GM18505 (cell line): ENCODE measurements around the gene SPON1.

Source experiments
- ATAC-seq: cut with Tn5 transposase; IDR thresholded peaks from one replicate; pipeline ENCODE4 v1.9.1; 2021; ENCODE audit not compliant: unreplicated experiment
- POLR2A ChIP-seq: IDR thresholded peaks from 4 replicates; pipeline ENCODE4 v1.6.1; 2011; ENCODE audit warnings: borderline replicate concordance; ENCODE audit not compliant: insufficient read depth, insufficient read length; ENCODE audit errors: extremely low read depth

SPON1 gene

DNA sequence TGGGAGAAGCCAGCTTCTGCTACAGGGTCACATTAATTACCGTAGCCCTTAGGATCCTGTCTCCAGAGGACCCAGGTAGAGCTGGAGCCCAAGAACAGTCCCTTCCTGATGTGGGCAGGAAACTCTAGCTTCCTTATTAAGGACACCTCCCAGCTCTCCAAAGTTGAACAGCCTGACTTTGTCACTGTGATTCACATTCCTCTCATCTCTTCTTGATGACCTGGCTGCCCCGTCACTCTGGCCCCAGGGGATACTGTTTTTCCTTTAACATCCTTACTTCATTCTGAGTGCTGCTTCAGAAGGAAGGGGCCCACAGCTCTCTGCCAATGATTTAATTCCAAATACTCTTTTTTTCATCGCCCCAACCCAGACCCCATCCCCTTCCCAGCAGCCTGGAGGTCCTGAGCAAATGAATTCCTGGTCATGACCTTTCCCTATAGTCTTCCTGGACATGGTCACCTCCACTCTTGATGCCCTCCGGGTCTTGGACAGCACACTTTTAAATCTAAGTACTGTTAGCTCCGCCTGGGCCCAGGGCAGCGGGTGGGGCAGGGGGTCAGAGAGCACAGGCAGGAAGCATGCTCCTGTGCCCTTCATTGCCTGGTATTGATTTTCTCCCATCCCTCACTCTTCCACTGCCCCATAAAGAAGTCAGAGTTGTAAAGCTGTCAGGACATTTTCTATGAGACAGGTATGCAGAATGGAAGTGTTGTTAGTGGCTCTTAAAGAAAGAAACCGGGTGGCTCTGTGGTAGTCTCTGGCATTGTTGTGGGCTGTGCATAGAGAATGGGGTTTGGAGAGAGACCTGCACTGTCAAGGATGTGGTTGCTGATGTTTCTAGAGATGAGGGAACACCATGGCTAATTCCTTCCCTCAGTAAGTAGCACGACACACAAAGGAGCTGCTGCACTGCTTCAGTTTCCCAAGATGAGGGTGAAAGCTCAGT lies 22.3 kb upstream of the SPON1 start:
- ATAC-seq = no peak
- TF ChIP-seq POLR2A = no peak

DNA sequence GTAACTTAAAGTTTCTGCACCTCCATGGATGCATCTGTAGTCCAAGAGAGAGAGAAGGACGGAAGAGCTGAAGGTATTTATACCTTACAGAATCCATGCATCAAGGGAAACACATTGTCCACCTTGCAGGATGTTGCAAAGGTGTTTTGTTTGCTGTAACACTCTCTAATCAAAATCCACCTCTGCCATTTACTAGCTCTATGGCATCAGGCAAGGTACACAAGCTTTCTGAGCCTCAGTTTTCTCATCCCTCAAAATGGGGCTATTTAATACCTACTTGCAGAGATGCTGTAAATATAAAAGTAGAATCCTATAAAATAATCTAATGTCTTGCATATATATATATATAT lies 21.6 kb upstream of the SPON1 start:
- TF ChIP-seq POLR2A = no peak
- no peak for ATAC-seq

DNA sequence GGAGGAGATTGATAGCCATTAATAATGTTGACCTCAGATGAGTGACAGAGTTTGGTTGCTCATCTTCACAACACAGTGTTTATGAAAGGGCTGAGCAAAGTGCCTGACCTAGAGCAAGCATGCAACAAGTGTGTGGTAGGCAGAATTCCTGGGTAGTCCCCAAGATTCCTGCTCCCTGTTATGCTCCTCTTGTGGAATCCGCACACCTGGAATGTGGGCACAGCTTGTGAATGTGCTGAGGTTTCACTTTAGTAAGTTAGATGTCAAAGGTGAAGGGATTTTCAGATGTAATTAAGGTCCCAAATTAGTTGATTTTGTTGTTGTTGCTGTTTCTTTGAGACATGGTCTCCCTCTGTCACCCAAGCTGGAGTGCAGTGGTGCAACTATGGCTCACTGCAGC lies 20.7 kb upstream of the SPON1 start:
- TF ChIP-seq POLR2A = no peak
- no peak for ATAC-seq

DNA sequence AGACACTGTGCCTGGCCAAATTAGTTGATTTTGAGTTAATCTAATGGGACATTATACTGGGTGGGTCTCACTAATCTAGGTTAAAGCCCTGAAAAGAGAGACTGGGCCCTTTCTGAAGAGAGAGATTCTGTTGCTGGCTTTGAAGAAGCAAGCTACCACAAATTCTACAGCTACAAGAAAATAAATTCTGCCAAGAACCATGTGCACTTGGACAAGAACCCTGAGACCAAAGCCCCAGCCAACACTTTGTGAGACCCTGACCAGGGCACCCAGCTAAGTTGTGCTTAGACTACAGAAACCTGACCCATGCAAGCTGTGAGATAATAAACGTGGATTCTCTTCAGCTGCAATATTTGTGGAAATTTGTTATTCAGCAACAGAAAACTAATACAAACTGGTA lies 20.1 kb upstream of the SPON1 start:
- no peak for TF ChIP-seq POLR2A
- ATAC-seq = no peak

DNA sequence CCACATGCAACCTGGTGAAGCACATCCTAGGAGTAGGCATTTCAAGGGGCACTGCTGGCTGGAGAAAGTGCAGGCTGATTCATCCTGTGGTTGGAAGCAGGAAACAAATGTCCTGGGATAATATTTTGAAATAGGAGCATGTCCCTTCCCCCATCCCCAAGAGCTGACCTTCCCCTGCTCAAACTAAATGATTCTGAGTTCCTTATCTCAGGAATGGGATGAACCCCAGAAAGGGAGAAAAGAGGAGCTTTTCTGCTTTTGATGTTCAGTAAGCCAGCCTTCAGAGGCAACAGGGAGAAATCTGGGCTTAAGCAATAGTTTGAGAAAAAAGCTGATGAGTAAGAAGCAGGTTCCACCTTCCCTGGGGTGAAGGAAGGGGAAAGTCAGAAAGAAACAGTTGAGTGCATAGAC lies 19.5 kb upstream of the SPON1 start:
- no peak for ATAC-seq
- no peak for TF ChIP-seq POLR2A

DNA sequence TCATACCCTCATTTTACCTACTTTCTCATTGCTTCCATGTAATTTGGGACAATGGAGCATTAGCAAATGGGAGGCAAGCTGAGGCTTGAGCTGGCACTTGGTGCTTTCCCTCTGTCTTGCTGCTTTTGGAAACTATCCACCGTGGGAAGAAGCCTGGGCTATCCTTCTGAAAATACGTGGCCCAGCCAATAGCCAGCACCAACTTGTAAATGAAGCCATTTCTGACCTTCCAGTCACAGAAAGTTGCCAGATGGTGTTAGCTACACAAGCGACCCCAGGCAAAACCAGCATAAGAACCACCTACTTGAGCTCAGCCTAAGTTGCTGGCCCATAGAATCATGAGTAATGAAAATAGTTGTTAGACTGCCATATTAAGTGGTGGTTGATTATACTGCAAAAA lies 18.5 kb upstream of the SPON1 start:
- TF ChIP-seq POLR2A = no peak
- no peak for ATAC-seq

DNA sequence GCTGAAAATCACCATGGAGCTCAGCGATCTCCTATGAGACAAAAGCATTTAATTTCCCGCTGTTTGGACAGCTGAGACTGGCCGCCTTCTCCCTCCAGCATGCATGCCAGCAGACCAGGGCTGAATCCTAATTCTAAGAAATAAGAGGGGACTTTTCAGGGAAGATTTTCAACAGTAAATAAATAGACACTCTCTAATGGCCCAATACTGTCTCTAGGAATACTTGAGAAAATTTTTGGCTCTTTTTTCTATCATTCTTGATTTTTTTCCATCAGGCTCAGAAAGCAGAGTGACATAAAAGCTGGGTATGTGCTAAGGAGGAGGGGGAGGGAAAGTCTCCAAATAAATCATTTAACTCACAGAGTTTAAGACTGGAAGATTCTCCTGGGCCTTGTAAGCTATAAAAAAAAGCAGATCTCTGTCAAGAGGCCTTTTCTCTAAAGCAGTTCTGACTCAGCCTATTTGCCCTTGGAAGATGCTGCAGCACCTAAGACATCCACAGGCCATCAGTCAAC lies 17.6 kb upstream of the SPON1 start:
- no peak for TF ChIP-seq POLR2A
- no peak for ATAC-seq

DNA sequence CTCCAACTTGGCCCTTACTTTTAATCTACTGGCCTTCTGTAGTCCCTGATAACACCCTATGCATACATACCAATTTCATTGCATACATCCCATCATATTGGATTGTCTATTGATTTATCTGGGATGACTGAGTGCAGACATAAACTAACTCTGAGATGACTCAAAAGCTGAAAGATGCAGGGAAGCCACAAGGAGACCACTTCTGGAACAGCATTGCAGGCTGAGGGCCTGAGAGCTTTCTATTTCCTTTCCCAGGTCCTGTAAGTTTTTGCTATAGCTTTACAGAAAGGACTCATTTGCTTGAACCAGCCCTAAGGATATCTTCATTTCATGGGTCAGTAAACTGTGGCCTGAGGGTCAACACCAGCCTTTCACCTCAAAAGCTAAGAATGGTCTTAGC lies 15.1 kb upstream of the SPON1 start:
- TF ChIP-seq POLR2A = no peak
- no peak for ATAC-seq

DNA sequence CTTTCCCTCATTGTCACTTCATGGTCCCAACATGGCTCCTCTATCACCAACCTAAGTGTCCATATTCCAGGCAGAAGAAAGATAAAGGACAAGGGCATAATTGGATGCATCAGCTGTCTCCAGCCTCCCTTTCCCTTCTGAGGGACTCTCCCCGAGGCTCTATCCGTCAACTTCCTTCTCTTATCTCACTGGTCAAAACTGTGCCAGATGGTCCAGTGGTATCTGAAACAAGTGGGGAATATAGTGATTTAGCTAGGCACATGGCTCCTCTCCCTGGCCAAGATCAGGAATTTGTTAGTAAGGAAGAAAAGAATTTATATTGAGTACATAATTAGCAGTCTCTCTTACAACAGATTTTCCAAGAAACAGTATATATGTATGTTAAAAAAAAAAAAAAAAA lies 12.6 kb upstream of the SPON1 start:
- no peak for TF ChIP-seq POLR2A
- ATAC-seq = no peak

DNA sequence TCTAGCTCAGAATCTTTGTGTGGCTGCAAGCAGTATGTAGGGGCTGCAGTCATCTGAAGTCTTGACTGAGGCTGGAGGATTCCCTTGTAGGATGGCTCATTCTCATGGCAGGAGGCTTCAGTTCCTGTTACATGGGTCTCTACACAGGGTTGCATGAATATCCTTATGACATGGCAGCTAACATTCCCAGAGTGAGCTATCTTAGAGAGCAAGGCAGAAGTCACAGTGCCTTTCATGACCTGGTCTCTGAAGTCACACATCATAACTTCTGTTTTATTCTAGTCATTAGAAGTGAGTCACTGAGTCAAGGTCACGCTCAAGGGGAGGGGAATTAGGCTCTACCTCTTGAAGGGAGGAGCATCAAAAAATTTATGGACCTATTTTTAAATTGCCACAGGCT lies 10.3 kb upstream of the SPON1 start:
- no peak for ATAC-seq
- TF ChIP-seq POLR2A = no peak

DNA sequence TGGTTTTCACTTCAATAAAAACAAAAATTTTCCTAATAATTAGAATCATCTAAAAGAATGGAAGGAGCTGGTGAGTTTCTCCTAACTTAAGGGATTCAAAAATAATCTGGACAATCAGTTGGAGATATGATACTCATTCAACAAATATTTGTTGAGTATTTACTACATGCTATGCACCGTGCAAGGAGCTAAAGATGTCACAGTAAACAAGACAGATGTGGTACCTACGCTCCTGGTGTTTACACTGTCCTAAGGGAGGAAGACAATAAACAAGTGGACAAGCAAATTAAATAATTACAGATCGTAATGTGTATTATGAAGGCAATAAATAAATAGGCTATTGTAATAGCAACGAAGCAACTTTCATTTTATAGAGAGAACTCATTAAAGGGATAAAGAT lies 9.9 kb upstream of the SPON1 start:
- no peak for TF ChIP-seq POLR2A
- ATAC-seq = no peak

DNA sequence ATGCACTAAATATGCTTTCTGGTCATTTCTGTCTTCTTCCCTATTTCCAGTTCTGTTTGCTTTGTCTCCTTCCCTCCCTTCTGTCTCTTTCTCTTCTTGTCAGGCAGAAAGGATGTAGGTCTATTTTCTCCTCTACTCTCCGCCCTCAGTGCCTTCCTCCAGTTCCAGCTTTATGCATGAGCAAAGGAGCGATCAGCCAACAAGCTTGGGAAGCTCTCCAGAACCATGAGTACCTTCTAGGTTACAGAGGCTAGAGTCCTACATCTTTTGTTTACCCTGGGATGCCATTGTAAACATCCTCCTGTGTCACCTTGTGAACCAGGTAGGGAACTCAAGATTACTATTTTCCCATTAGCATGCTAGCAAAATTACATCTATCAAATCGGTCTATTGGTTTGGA lies 7.9 kb upstream of the SPON1 start:
- no peak for ATAC-seq
- TF ChIP-seq POLR2A = no peak

DNA sequence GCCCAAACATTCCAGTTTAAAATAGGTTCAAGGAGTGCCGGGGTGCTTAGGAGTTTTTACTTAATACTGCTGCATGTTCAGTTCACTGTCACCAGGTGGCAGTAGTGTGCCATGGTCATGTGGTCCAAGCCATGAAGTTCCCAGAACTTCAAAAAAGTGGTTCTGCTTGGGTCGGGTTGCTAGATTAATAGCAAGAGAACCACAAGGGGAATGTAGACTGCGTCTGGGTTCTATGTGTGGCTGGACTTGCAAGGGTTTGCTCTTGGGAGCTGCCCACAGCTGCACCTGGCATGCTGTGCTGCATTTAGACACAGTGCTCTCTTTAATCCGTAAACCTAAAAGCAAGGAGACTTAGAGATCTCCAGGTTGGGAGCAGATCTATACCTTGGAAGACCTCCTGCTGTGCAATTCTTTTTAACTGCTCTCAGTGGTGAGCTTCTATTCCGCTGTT lies 6.5 kb upstream of the SPON1 start:
- no peak for ATAC-seq
- no peak for TF ChIP-seq POLR2A

DNA sequence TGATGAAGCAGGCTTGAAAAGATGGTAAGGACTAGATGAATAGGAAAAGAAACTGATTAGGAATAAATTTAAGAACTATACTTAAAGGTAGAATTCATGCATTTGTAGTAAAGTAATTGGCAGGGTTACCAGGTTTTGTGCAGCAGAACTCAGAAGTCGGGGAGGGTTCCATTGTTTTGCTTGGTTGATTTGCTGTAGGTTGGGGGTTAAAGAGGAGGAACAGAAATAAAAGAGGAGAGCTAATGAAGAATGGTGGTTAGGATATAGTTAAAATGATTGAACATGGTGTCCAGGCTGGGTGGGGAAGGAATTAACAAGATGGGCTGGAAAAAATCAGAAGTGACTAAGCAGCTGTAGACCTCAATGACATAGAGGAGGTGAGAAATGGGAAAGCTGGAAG lies 5.5 kb upstream of the SPON1 start:
- ATAC-seq = no peak
- no peak for TF ChIP-seq POLR2A

DNA sequence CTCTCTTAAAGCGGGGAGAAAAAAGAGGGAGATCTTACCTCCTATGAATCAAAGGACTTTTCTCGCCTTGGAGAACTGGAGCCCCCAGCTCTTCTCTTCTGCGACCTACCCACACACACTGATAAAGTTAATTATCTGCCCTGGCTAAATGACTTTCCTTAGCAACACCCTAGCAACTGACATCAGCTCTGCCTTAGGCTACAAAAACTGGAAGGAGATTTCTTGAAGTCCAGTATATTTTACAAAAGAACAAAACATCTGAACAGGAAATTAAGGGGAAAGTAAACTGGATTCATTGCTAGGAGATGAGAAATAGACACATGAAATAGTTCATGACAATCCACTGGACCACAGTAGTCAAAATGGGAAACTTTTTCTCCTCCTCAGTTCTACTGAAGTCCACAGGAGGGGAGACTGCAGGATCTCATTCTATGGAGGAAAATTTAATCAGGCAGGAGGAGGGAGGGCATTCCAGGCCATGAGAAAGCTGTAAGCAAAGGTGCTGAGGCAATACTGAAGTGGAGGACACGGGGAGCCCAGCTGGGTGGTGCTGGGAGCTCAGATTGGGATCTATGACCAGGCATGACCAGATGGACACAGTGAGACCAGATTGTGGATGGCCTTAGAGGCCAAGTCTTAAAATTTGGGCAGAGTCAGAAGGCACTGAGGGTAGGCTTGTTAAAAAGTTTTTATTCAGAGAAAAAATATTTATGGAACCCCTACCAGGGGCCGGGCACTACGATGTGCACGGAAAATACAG lies 3.7 kb upstream of the SPON1 start:
- TF ChIP-seq POLR2A = no peak
- no peak for ATAC-seq

DNA sequence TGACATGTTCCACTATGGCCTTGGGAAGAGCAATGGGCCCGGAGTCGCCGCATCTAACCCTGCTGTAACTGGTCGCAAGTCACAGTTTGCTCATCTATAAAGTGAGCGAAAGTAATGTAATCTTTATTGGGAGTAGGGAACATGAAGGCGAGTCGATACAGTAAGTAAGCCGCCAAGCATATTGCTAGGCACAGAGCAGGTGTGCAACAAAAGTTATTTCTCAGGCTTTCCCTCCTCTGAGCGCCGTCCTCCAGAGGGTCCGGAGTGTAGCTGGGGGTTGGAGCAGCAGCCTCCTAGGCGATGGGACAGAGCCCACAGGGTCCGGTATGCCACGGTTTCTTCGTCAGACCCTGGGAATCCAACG lies 343 bp upstream of the SPON1 start:
- no peak for TF ChIP-seq POLR2A
- ATAC-seq = no peak
